ENCODE results near the gene CEP131.

The CEP131 gene

GRCh38 chr17:81196505-81197408, 26.0 kb downstream of the CEP131 start:
- Histone ChIP-seq H3K4me1 (ENCODE audit: control insufficient read depth in 1 of 2, insufficient read depth in 2 of 2, low read length in 2 of 2) (peaks cover 0 to 3% of the 10 kb centered on the region in 2 donors), H3K27me3 (ENCODE audit: low read depth, low read length) (no peaks in the 10 kb centered on the region), H3K36me3 (ENCODE audit: control insufficient read depth in 1 of 2, insufficient read depth in 2 of 2, low read length in 2 of 2) (peaks cover 0 to 20% of the 10 kb centered on the region in 2 donors), H3K4me3 (ENCODE audit: low read depth in 1 of 2, low read length in 2 of 2) (no peak overlapping the region), H3K9me3 (ENCODE audit: control insufficient read depth in 1 of 2, low read length in 2 of 2) (no peaks in the 10 kb centered on the region), H3K27ac (ENCODE audit: low read length) (no peak overlapping the region)

- Histone ChIP-seq H3K4me1 (ENCODE audit: control insufficient read depth in 1 of 2, insufficient read depth in 2 of 2, low read length in 2 of 2) (peaks cover 0 to 3% of the 10 kb centered on the region in 2 donors), H3K9me3 (ENCODE audit: control insufficient read depth in 1 of 2, low read length in 2 of 2) (no peaks in the 10 kb centered on the region), H3K27ac (ENCODE audit: low read length) (no peak overlapping the region), H3K36me3 (ENCODE audit: control insufficient read depth in 1 of 2, insufficient read depth in 2 of 2, low read length in 2 of 2) (peaks cover 0 to 22% of the 10 kb centered on the region in 2 donors), H3K27me3 (ENCODE audit: low read depth, low read length) (no peaks in the 10 kb centered on the region), H3K4me3 (ENCODE audit: low read depth in 1 of 2, low read length in 2 of 2) (no peak overlapping the region)
Measured at GRCh38 chr17:81195941-81196495, 26.7 kb downstream of the CEP131 start.

GRCh38 chr17:81194941-81195901, 27.5 kb downstream of the CEP131 start:
- Histone ChIP-seq H3K27me3 (ENCODE audit: low read depth, low read length) (no peaks in the 10 kb centered on the region), H3K9me3 (ENCODE audit: control insufficient read depth in 1 of 2, low read length in 2 of 2) (no peaks in the 10 kb centered on the region), H3K27ac (ENCODE audit: low read length) (no peak overlapping the region), H3K4me1 (ENCODE audit: control insufficient read depth in 1 of 2, insufficient read depth in 2 of 2, low read length in 2 of 2) (peaks cover 0 to 3% of the 10 kb centered on the region in 2 donors), H3K36me3 (ENCODE audit: control insufficient read depth in 1 of 2, insufficient read depth in 2 of 2, low read length in 2 of 2) (peaks cover 0 to 22% of the 10 kb centered on the region in 2 donors), H3K4me3 (ENCODE audit: low read depth in 1 of 2, low read length in 2 of 2) (no peak overlapping the region)

- Histone ChIP-seq H3K4me3 (ENCODE audit: low read depth in 1 of 2, low read length in 2 of 2) (no peak overlapping the region), H3K4me1 (ENCODE audit: control insufficient read depth in 1 of 2, insufficient read depth in 2 of 2, low read length in 2 of 2) (peaks cover 0 to 3% of the 10 kb centered on the region in 2 donors), H3K27ac (ENCODE audit: low read length) (no peak overlapping the region), H3K9me3 (ENCODE audit: control insufficient read depth in 1 of 2, low read length in 2 of 2) (no peaks in the 10 kb centered on the region), H3K36me3 (ENCODE audit: control insufficient read depth in 1 of 2, insufficient read depth in 2 of 2, low read length in 2 of 2) (peaks cover 0 to 25% of the 10 kb centered on the region in 2 donors), H3K27me3 (ENCODE audit: low read depth, low read length) (no peaks in the 10 kb centered on the region)
Measured at GRCh38 chr17:81194225-81194760, 28.5 kb downstream of the CEP131 start.

GRCh38 chr17:81193470-81194224, 29.1 kb downstream of the CEP131 start:
- no peak overlapping the region for H3K4me3 ChIP-seq (ENCODE audit: low read depth in 1 of 2, low read length in 2 of 2)
- no peaks in the 10 kb centered on the region for H3K27me3 ChIP-seq (ENCODE audit: low read depth, low read length)
- H3K36me3 ChIP-seq (ENCODE audit: control insufficient read depth in 1 of 2, insufficient read depth in 2 of 2, low read length in 2 of 2): peaks cover 0 to 24% of the 10 kb centered on the region in 2 donors
- H3K4me1 ChIP-seq (ENCODE audit: control insufficient read depth in 1 of 2, insufficient read depth in 2 of 2, low read length in 2 of 2): peaks cover 0 to 3% of the 10 kb centered on the region in 2 donors
- H3K27ac ChIP-seq (ENCODE audit: low read length): no peak overlapping the region
- no peaks in the 10 kb centered on the region for H3K9me3 ChIP-seq (ENCODE audit: control insufficient read depth in 1 of 2, low read length in 2 of 2)

GRCh38 chr17:81193051-81193410, 29.7 kb downstream of the CEP131 start:
- H3K9me3 ChIP-seq (ENCODE audit: control insufficient read depth in 1 of 2, low read length in 2 of 2): no peaks in the 10 kb centered on the region
- H3K27me3 ChIP-seq (ENCODE audit: low read depth, low read length): no peaks in the 10 kb centered on the region
- H3K27ac ChIP-seq (ENCODE audit: low read length): no peak overlapping the region
- H3K4me1 ChIP-seq (ENCODE audit: control insufficient read depth in 1 of 2, insufficient read depth in 2 of 2, low read length in 2 of 2): peaks cover 0 to 3% of the 10 kb centered on the region in 2 donors
- peaks cover 0 to 24% of the 10 kb centered on the region in 2 donors for H3K36me3 ChIP-seq (ENCODE audit: control insufficient read depth in 1 of 2, insufficient read depth in 2 of 2, low read length in 2 of 2)
- H3K4me3 ChIP-seq (ENCODE audit: low read depth in 1 of 2, low read length in 2 of 2): no peak overlapping the region

GRCh38 chr17:81192386-81193050, 30.2 kb downstream of the CEP131 start:
- H3K9me3 ChIP-seq (ENCODE audit: control insufficient read depth in 1 of 2, low read length in 2 of 2): no peaks in the 10 kb centered on the region
- H3K4me1 ChIP-seq (ENCODE audit: control insufficient read depth in 1 of 2, insufficient read depth in 2 of 2, low read length in 2 of 2): peaks cover 0 to 3% of the 10 kb centered on the region in 2 donors
- no peak overlapping the region for H3K4me3 ChIP-seq (ENCODE audit: low read depth in 1 of 2, low read length in 2 of 2)
- no peak overlapping the region for H3K27ac ChIP-seq (ENCODE audit: low read length)
- H3K27me3 ChIP-seq (ENCODE audit: low read depth, low read length): no peaks in the 10 kb centered on the region
- peaks cover 0 to 19% of the 10 kb centered on the region in 2 donors for H3K36me3 ChIP-seq (ENCODE audit: control insufficient read depth in 1 of 2, insufficient read depth in 2 of 2, low read length in 2 of 2)

- H3K36me3 ChIP-seq (ENCODE audit: control insufficient read depth in 1 of 2, insufficient read depth in 2 of 2, low read length in 2 of 2): peaks cover 0 to 13% of the 10 kb centered on the region in 2 donors
- no peaks in the 10 kb centered on the region for H3K27me3 ChIP-seq (ENCODE audit: low read depth, low read length)
- H3K27ac ChIP-seq (ENCODE audit: low read length): no peak overlapping the region
- no peaks in the 10 kb centered on the region for H3K9me3 ChIP-seq (ENCODE audit: control insufficient read depth in 1 of 2, low read length in 2 of 2)
- no peak overlapping the region for H3K4me3 ChIP-seq (ENCODE audit: low read depth in 1 of 2, low read length in 2 of 2)
- H3K4me1 ChIP-seq (ENCODE audit: control insufficient read depth in 1 of 2, insufficient read depth in 2 of 2, low read length in 2 of 2): peaks cover 0 to 3% of the 10 kb centered on the region in 2 donors
Measured at GRCh38 chr17:81191646-81192045, 31.1 kb downstream of the CEP131 start.

GRCh38 chr17:81191116-81191515, 31.6 kb downstream of the CEP131 start:
- peaks cover 0 to 13% of the 10 kb centered on the region in 2 donors for H3K36me3 ChIP-seq (ENCODE audit: control insufficient read depth in 1 of 2, insufficient read depth in 2 of 2, low read length in 2 of 2)
- H3K4me1 ChIP-seq (ENCODE audit: control insufficient read depth in 1 of 2, insufficient read depth in 2 of 2, low read length in 2 of 2): peaks cover 0 to 3% of the 10 kb centered on the region in 2 donors
- no peak overlapping the region for H3K27ac ChIP-seq (ENCODE audit: low read length)
- H3K9me3 ChIP-seq (ENCODE audit: control insufficient read depth in 1 of 2, low read length in 2 of 2): no peaks in the 10 kb centered on the region
- H3K27me3 ChIP-seq (ENCODE audit: low read depth, low read length): no peaks in the 10 kb centered on the region
- no peak overlapping the region for H3K4me3 ChIP-seq (ENCODE audit: low read depth in 1 of 2, low read length in 2 of 2)

- H3K27ac ChIP-seq (ENCODE audit: low read length): no peak overlapping the region
- no peaks in the 10 kb centered on the region for H3K27me3 ChIP-seq (ENCODE audit: low read depth, low read length)
- H3K4me3 ChIP-seq (ENCODE audit: low read depth in 1 of 2, low read length in 2 of 2): no peak overlapping the region
- H3K9me3 ChIP-seq (ENCODE audit: control insufficient read depth in 1 of 2, low read length in 2 of 2): no peaks in the 10 kb centered on the region
- peaks cover 0 to 13% of the 10 kb centered on the region in 2 donors for H3K36me3 ChIP-seq (ENCODE audit: control insufficient read depth in 1 of 2, insufficient read depth in 2 of 2, low read length in 2 of 2)
- H3K4me1 ChIP-seq (ENCODE audit: control insufficient read depth in 1 of 2, insufficient read depth in 2 of 2, low read length in 2 of 2): peaks cover 0 to 3% of the 10 kb centered on the region in 2 donors
Measured at GRCh38 chr17:81190591-81190990, 32.2 kb downstream of the CEP131 start.

Measured in muscle layer of duodenum (tissue), 2 donors.